ENCODE data around the gene EGLN3. TPM values are rescaled to one million over a fixed set of nuclear protein-coding genes. Genes with fewer than 3 reads are reported as not detected.

EGLN3 gene
- total RNA-seq, 2 experiments from 2014 or later: 1.1 to 1.3 TPM

DNA sequence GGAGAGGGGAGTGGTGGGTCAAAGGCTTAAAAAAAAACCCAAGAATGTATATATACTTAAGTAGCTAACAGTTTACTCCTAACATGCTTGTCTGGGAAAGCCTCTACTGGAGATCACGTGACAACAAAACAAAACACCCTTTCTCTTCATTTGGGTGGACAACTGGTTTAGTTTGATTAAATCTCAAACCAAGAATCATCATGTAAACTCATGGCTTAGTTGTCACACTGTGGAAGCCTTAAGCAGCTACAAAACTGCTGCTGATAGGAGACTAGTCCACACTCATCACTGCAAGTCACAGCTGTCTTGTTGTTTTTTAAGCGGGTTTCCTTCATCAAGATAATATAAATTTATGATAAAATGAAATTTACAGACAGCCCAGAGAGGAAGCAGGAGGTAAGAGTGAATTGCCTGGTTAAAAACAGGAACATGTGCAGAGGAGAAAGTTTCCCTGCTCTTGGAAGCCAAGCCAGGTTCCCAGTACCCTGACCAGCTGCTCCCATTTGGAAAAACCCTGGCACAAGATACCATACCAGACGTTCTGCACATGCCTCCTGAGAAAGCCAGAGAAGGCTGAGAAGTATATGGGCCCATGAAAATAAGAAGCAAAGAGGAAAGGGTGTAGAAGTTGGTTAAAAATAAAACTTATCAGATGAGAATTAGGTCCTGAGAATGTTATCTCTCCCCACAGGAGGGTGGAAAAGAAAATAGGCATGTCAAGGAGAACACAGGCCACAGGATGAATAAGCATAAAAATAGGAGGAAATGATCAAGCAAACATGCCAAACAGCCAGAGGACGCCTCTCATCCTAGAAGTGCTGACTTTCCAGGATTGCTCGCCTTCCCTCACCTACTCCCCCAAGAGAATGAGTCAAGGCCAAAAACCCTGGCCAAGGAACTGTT, 34.0 kb downstream of the EGLN3 start:
- POLR2A ChIA-PET: no interaction called here
- CTCF ChIA-PET: no interaction called here

- CTCF ChIA-PET: no interaction called here
- POLR2A ChIA-PET: no interaction called here
These were observed 35.2 kb downstream of the EGLN3 start for GRCh38 chr14:33915682-33916081.

GRCh38 chr14:33914676-33915516, 36.0 kb downstream of the EGLN3 start:
- CTCF ChIA-PET: no interaction called here
- POLR2A ChIA-PET: no interaction called here

- ChIA-PET POLR2A (no interaction called here), CTCF (no interaction called here)
These were observed 39.8 kb downstream of the EGLN3 start for GRCh38 chr14:33911046-33911445.

DNA sequence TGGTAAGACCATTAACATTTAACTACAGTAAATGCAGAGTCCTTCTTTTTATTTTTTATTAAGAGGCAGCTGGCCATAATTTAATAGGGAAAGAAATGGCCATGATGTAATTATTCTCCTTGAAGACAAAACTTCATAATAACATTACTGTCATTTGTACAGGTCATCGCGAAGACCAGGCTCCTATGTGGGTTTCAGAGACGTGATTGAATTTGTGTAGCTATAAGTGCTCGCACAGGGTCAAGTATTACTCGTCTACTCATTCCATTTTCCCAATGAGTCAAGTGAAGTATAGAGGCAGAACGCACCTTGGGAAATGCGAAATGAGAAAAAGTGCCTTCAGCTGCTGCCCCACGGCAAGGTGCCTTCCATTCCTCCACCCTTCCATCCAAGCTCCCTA, 40.4 kb downstream of the EGLN3 start:
- ChIA-PET CTCF (no interaction called here), POLR2A (no interaction called here)

- ChIA-PET POLR2A (no interaction called here), CTCF (no interaction called here)
These were observed 41.3 kb downstream of the EGLN3 start for GRCh38 chr14:33909380-33910084.

DNA sequence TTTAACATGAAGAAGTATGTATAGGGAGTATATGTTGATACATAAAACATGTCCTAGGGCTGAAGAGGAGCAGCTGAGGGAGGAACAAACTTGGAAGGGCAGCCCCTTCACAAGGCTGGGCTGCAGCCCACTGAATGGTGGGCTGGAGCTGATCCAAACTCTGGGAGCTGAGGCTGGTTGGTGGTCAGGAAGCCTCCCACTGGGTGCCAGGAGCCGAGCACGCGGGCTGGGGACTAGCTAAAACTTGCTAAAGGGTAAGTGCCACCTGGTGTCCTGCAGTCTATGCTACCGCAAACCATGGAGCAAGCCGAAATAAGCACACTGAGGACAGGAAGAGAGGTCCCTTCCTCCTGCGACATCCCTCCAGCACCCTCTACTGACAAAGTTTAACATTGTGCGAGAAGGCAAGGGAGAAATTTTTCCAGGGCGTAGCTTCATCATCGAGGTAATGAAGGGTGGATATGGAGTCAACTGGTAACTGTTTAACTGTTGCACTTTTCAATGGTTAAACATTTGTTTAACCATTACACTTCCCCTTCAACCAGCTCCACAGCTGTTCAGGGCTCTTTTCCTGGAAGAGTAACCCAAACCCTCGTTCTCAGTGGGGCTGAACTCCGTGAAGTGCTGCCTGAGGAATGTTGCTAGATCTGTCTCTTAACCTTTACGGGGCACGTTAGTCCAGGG, 42.2 kb downstream of the EGLN3 start:
- ChIA-PET POLR2A (no interaction called here), CTCF (no interaction called here)

DNA sequence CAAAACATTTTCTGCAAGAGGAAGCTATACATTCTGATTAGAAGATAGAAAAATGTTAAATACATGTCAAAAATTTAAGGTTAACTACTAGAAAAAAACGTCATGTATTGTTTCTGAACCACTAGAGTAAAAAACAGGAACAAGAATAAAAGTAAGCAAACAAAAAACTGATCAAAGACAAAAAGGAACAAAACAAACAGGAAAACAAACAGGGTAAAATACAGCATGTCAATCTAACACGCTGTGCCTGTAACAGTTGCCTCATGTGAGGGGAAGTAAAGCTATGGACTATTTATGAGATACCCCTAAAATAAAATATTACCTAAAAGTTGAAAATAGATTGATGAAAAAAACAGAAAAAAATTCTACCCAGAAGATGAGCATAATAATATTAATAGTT, 43.9 kb downstream of the EGLN3 start:
- POLR2A ChIA-PET: no interaction called here
- CTCF ChIA-PET: no interaction called here

DNA sequence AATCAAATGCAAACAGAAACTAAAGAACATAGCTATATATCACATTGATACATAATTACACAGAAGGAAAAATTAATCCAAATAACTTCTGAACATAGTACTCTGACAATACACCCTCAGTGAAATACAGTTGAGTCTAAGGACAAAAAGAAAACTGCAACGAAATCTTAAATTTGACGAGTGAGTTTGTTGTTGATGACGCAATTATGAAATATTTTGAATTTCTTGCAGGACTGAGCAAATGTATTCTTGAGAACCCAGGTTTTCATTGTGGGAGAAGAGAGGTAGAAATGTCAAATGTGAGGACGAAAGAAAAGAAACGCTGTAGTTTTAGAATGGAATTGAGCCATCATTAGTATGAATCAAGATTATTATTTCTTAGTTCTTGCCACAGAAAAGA, 46.3 kb downstream of the EGLN3 start:
- ChIA-PET CTCF (interaction anchor here (0.6 kb wide), 1 partner anchor 47 kb away, joined by 3 read pairs; no protein-coding TSS in a partner anchor), POLR2A (no interaction called here)

DNA sequence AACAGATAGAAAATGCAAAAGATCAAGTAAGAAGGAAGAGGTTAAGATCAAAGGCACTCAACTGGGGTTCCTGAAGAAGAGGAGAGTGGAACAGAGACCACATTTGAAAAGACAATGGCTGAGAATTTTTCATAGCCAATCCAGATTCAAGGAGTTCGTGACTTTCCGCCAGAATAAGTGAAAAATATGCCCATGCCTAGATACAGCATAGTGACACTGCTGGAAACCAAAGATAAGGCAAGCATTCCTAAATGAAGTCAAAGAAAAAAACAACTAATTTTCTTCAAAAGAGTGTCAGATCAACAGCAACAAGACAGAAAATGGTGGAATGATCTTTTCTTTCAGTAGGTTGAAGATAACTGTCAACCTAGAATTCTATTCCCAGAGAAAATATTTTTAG, 47.5 kb downstream of the EGLN3 start:
- POLR2A ChIA-PET: no interaction called here
- CTCF ChIA-PET: no interaction called here

- CTCF ChIA-PET: no interaction called here
- POLR2A ChIA-PET: no interaction called here
These were observed 48.5 kb downstream of the EGLN3 start for GRCh38 chr14:33902363-33902762.

DNA sequence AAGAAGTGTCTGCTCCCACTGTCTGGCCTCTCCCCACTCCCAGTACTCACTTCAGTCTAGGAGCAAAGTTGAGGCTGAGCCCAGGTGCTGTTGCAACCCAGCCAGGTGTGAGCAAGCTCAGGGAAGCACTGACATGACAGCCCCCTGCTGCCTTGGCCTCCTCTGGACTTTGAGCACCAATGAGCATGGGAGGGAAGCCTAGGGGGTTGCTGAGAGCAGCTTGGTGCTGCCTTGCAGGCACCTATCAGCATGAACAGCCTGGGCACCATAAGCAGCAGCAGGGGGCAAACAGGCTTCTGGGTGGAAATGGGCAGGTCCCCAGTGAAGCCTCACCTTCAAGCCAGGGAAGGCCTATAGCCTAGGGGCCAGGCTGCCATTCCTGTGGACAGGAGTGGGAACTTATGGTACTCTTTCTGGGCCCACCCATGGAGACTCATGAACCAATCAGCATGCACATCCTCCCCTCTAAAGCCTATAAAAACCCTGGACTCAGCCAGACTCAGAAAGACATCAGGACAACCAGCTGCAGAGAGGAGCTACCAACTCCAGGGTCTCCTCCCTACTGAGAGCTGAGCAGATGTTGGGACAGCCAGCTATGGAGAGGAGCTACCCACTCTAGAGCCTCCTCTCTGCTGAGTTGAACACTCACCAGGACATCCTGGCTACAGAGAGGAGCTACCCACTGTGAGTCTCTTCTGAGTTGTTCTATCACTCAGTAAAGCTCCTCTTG, 49.3 kb downstream of the EGLN3 start:
- ChIA-PET CTCF (no interaction called here), POLR2A (no interaction called here)

- CTCF ChIA-PET: no interaction called here
- POLR2A ChIA-PET: no interaction called here
These were observed 50.2 kb downstream of the EGLN3 start for GRCh38 chr14:33900706-33901105.

GRCh38 chr14:33899723-33900341, 51.0 kb downstream of the EGLN3 start:
- ChIA-PET POLR2A (no interaction called here), CTCF (no interaction called here)

DNA sequence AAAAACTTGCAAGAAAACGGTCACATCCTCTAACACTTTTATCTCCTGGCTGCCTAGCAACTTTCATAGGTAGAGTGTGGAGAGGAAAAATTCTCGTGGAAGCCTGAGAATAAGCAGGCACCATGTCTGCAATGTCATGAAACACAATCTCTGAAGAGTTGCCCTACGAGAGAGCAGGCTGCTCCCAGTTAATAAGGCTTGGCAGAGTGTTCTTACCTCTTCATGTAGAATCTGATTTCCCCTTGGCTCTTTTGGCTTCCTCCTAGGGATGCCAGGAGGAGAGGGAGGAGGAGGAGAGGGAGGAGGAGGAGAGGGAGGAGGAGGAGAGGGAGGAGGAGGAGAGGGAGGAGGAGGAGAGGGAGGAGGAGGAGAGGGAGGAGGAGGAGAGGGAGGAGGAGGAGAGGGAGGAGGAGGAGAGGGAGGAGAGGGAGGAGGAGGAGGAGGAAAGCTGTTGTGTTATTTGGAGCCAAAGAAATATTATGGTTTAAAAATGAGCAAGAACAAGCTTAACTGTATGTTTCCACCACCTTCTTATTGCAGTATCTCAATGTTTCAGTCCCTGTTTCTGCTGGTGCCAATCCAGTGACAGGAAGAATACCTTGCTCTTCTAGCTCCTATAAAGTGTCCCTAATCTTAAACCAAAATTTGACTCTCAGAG, 52.9 kb downstream of the EGLN3 start:
- ChIA-PET CTCF (no interaction called here), POLR2A (no interaction called here)

DNA sequence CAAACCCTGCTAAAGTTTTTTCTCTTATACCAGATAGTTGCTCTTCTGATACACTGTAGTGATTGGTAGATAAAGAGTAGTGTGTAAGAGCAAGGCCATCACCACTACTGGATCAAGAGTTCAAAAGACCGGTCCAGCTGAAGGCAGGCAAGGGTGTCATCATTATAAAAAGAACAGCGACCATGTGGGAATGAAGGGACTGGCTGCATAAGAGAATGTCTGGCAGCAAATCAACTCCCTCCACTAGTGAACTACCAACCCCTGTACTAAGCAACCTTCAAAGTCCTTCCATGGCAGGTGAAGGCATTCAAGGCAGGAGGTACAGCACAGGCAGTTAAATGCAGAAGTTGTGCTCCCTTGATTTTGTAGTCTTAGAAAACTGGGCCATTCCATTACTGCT, 53.5 kb downstream of the EGLN3 start:
- POLR2A ChIA-PET: no interaction called here

DNA sequence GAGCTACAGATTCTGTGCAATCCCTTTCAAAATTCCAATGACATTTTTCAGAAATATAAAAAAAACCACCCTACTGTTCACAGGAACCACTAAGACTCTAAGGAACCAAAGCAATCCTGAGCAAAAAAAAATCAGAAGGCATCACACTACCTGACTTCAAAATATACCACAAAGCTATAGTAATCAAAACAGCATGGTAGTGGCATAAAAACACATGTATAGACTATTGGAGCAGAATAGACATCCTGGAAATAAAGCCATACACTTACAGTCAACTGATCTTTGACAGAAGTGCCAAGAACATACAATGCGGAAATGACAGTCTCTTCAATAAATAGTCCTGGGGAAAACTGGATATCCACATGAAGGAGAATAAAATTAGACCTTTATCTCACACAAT, 56.5 kb downstream of the EGLN3 start:
- ChIA-PET POLR2A (no interaction called here), CTCF (no interaction called here)

More for the DNA sequence above, 53.5 kb downstream of the EGLN3 start:
- CTCF ChIA-PET: no interaction called here

DNA sequence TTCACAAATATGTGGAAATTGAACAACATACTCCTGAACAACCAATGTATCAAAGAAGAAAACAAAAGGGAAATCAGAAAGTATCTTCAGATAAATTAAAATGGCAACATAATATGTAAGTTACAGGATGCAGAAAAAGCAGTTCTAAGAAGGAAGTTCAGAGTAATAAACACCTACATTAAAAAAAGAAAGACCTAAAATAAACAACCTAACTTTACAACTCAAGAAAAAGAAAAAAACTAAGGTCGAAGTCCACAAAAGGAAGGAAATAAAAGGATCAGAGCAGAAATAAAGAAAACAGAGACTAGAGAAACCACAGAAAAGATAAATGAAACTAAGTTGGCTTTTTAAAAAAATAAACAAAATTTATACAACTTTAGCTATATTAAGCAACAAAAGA, 59.2 kb downstream of the EGLN3 start:
- ChIA-PET CTCF (no interaction called here), POLR2A (no interaction called here)

- POLR2A ChIA-PET: no interaction called here
- CTCF ChIA-PET: no interaction called here
These were observed 66.0 kb downstream of the EGLN3 start for GRCh38 chr14:33884916-33885315.
